Progenitor cell of endocrine pancreas (in vitro differentiated cells): Measurements from ENCODE around the gene AXDND1. TPM values are rescaled to one million over a fixed set of nuclear protein-coding genes. Genes with fewer than 3 reads are reported as not detected.
"Not testable (repeated sequence)": the region's sequence is repeated elsewhere in the genome, so short reads cannot be mapped to it uniquely, and the experiment has no call there.

Source experiments
- DNase-seq: peaks from one replicate; pipeline ENCODE4 v3.0.0; 2021; ENCODE audit warnings: low spot score; ENCODE audit not compliant: unreplicated experiment
- H3K27ac Mint-ChIP-seq: 2 replicates; pipeline ENCODE4 v1.8.0; 2021; ENCODE audit warnings: mild to moderate bottlenecking, moderate library complexity, mixed read lengths
- H3K27me3 Mint-ChIP-seq: 2 replicates; pipeline ENCODE4 v1.8.0; 2021; ENCODE audit warnings: mixed read lengths
- H3K36me3 Mint-ChIP-seq: 2 replicates; pipeline ENCODE4 v1.8.0; 2022; ENCODE audit warnings: mixed read lengths; ENCODE audit not compliant: insufficient read depth
- H3K4me1 Mint-ChIP-seq: 2 replicates; pipeline ENCODE4 v1.8.0; 2021; ENCODE audit warnings: low read depth, mixed read lengths
- H3K4me3 Mint-ChIP-seq: 2 replicates; pipeline ENCODE4 v1.8.0; 2021; ENCODE audit warnings: low read depth, mild to moderate bottlenecking, moderate library complexity, mixed read lengths
- H3K9me3 Mint-ChIP-seq: 2 replicates; pipeline ENCODE4 v1.8.0; 2021; ENCODE audit warnings: low read depth, mixed read lengths
- CTCF ChIP-seq: fragments of 200-600 bp; sonication (generic); IDR thresholded peaks from one replicate; pipeline ENCODE4 v1.5.0; 2021; ENCODE audit warnings: antibody characterized with exemption, mild to moderate bottlenecking; ENCODE audit not compliant: unreplicated experiment
- total RNA-seq: library from RNA; stranded (reverse); gene quantifications from 2 replicates; pipeline ENCODE4 v1.2.1, GENCODE V29; 2021

AXDND1 gene
- total RNA-seq, 1 donor from 2014 or later = 2.5 TPM

GRCh38 chr1:179384027-179384426 is 18.3 kb downstream of the AXDND1 start:
- no peak overlapping the region for H3K4me3 Mint-ChIP-seq
- DNase-seq = no peak
- H3K36me3 Mint-ChIP-seq = no peaks in the 10 kb centered on the region
- H3K27ac Mint-ChIP-seq = no peak overlapping the region
- TF ChIP-seq CTCF = no peak
- peaks cover 3% of the 10 kb centered on the region for H3K4me1 Mint-ChIP-seq
- no peaks in the 10 kb centered on the region for H3K9me3 Mint-ChIP-seq
- H3K27me3 Mint-ChIP-seq = no peaks in the 10 kb centered on the region

DNA sequence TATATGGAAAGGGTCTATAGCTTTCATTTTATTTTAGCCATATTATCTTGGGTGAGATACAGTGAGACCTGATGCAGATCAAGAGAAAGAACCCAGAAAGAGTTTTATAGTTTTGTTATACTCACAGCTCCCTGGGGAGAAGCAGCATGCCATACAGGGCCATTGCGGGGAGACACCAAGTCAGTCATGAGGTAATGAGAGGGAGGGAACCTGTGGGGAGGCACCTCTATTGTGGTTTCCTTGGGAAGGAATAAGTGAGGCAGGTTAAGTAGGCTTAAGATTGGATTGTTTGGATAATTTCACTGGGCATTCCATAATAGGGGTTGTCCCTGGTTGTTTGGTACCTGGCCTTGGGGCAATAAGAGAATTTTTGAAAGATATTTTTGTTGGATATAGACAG is 19.7 kb downstream of the AXDND1 start:
- no peaks in the 10 kb centered on the region for H3K36me3 Mint-ChIP-seq
- no peaks in the 10 kb centered on the region for H3K9me3 Mint-ChIP-seq
- TF ChIP-seq CTCF = no peak
- no peak overlapping the region for H3K4me3 Mint-ChIP-seq
- peaks cover 3% of the 10 kb centered on the region for H3K4me1 Mint-ChIP-seq
- no peaks in the 10 kb centered on the region for H3K27me3 Mint-ChIP-seq
- no peak overlapping the region for H3K27ac Mint-ChIP-seq
- no peak for DNase-seq

- no peak for DNase-seq
- H3K9me3 Mint-ChIP-seq = peaks cover 23% of the 10 kb centered on the region
- no peaks in the 10 kb centered on the region for H3K27me3 Mint-ChIP-seq
- no peak overlapping the region for H3K27ac Mint-ChIP-seq
- no peak overlapping the region for H3K4me3 Mint-ChIP-seq
- peaks cover 3% of the 10 kb centered on the region for H3K4me1 Mint-ChIP-seq
- no peak for TF ChIP-seq CTCF
- peaks cover 8% of the 10 kb centered on the region for H3K36me3 Mint-ChIP-seq
Observed at GRCh38 chr1:179393721-179394120, 27.9 kb downstream of the AXDND1 start.

GRCh38 chr1:179399399-179399798 is 33.6 kb downstream of the AXDND1 start:
- H3K4me1 Mint-ChIP-seq, H3K9me3 Mint-ChIP-seq, H3K36me3 Mint-ChIP-seq, H3K27ac Mint-ChIP-seq, H3K4me3 Mint-ChIP-seq, H3K27me3 Mint-ChIP-seq, DNase-seq: not testable (repeated sequence)

DNA sequence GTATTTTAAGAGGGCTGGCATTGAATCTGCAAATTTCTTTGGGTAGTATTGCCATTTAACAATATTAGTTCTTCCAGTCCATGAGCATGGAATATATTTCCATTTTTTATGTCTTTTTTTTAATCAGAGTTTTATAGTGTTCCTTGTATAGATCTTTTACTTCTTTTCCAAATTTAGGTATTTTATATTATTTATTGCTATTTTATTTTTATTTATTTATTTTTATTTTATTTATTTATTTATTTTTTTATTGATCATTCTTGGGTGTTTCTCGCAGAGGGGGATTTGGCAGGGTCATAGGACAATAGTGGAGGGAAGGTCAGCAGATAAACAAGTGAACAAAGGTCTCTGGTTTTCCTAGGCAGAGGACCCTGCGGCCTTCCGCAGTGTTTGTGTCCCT is 52.0 kb downstream of the AXDND1 start:
- not testable (repeated sequence) for H3K27me3 Mint-ChIP-seq, H3K4me1 Mint-ChIP-seq, DNase-seq, H3K27ac Mint-ChIP-seq, H3K4me3 Mint-ChIP-seq, H3K36me3 Mint-ChIP-seq
- peaks cover 25% of the 10 kb centered on the region for H3K9me3 Mint-ChIP-seq

- not testable (repeated sequence) for H3K27ac Mint-ChIP-seq, H3K4me3 Mint-ChIP-seq, H3K4me1 Mint-ChIP-seq, H3K36me3 Mint-ChIP-seq, DNase-seq, H3K27me3 Mint-ChIP-seq
- peaks cover 29% of the 10 kb centered on the region for H3K9me3 Mint-ChIP-seq
Observed at GRCh38 chr1:179418706-179419105, 52.9 kb downstream of the AXDND1 start.

DNA sequence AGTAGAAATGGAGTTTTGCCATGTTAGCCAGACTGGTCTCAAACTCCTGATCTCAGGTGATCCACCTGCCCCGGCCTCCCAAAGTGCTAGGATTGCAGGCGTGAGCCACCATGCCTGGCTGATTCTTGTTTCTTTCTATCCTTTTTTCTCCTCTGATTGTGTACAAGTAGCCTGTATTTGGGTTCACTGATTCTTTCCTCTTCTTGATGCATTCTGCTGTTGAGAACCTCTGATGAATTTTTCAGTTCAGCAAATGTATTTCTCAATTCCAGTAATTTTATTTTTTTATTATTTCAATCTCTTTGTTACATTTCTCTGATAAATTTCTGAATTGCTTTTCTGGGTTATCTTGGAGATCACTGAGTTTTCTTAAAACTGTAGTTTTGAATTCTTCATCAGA is 58.8 kb downstream of the AXDND1 start:
- no peaks in the 10 kb centered on the region for H3K4me1 Mint-ChIP-seq
- DNase-seq = no peak
- no peaks in the 10 kb centered on the region for H3K27me3 Mint-ChIP-seq
- peaks cover 33% of the 10 kb centered on the region for H3K9me3 Mint-ChIP-seq
- no peak overlapping the region for H3K4me3 Mint-ChIP-seq
- no peak for TF ChIP-seq CTCF
- H3K27ac Mint-ChIP-seq = no peak overlapping the region
- peaks cover 12% of the 10 kb centered on the region for H3K36me3 Mint-ChIP-seq
